ENCODE data around the gene MDK.
A peak's percentile ranks its signal among the peaks of the same experiment; 100 is the strongest.

Gene MDK

DNA sequence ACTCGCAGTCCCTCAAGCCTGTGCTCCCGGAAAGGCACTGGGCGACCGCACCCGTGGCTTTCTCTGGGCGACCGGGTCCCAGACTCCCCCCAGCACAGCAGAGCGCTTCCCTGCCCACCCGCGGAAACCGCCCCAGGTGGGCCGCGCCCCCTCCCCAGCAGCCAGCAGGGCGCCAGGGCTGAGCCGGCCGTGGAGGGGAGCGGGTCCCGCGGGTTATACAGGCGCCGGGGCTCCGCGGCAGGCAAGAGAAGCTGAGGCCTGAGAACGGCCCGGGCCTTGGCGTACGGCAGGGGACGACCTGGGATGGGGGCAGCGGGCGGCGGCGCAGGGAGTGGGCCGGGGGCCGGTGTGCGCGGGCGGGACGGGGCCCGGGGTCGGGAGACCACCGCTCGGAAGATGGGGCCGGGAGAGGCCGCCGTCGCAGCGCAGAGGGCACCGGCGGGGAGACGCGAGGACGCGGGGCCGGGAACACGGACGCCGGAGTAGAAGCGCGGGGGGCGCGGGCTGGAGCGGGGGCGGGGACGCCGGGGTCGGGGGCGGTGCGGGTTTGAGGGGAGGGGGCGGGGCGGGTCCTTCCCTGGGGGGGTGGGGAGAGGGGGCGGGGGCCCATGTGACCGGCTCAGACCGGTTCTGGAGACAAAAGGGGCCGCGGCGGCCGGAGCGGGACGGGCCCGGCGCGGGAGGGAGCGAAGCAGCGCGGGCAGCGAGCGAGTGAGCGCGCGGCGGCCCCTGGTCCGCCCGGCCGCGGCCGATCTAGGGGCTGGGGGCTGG is at the start of gene MDK:
Gene MDK, plus strand, starts transcription at position 622 of the 771 bp plus-strand sequence. CDS start 389 bp downstream, outside the sequence.
- in situ Hi-C loops (cut with MboI; ENCODE audit: low sequenced_read_pairs, unreplicated experiment): no loop called here
- no peak for TF ChIP-seq CTCF (IDR thresholded peaks at IDR 0.05; ENCODE audit: borderline replicate concordance, control extremely low read depth, extremely low read depth, insufficient read depth, missing control alignments)
- DNase-seq (ENCODE audit: low spot score): peak; percentile 63

GRCh38 chr11:46332093-46332567 is 49.3 kb upstream of the MDK start:
- in situ Hi-C loops (cut with MboI; ENCODE audit: low sequenced_read_pairs, unreplicated experiment): no loop called here
- DNase-seq (ENCODE audit: low spot score): no peak
- no peak for TF ChIP-seq CTCF (IDR thresholded peaks at IDR 0.05; ENCODE audit: borderline replicate concordance, control extremely low read depth, extremely low read depth, insufficient read depth, missing control alignments)

DNA sequence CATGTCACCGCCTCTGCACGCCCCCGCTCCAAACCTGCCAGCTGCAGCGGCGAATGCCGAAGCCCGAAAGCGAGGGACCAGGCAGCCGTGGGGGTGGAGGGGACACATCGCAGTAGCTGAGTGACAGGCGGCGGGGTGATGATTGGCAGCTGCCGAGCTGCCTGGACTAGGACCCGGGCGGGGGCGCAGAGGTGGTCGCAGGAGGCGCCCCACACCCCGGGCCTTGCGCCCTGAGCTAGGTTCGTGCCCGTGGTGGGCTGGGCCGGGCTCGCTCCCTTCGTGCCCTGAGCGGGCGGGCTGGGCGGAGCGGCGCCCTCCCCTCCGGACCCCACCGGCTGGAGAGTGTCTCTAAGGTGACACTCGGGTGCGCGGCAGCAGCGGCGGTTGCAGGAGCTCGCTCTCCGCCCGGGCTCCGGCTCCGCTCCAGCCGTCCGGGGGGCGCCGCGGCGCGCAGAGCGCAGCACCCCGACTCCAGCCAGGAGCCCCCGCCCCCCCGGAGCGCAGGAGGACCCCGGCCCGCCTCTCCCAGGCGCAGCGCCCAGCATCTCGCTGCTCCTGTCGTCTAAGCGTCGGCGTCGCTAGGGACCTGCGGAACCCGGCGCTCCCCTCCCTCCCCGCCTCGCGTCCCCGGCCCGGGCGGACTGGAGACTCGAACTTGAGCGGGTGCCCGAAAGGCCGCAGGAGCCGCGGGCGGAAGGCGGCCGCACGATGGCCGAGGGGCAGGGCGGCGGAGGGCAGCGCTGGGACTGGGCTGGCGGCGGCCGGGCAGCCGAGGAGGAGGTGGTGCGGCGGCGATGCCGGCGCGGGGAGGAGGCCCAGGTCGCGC is 48.7 kb upstream of the MDK start:
- no peak for TF ChIP-seq CTCF (IDR thresholded peaks at IDR 0.05; ENCODE audit: borderline replicate concordance, control extremely low read depth, extremely low read depth, insufficient read depth, missing control alignments)
- no peak for DNase-seq (ENCODE audit: low spot score)
- in situ Hi-C loops (cut with MboI; ENCODE audit: low sequenced_read_pairs, unreplicated experiment): no loop called here

GRCh38 chr11:46333394-46333947 is 48.0 kb upstream of the MDK start:
- no peak for TF ChIP-seq CTCF (IDR thresholded peaks at IDR 0.05; ENCODE audit: borderline replicate concordance, control extremely low read depth, extremely low read depth, insufficient read depth, missing control alignments)
- DNase-seq (ENCODE audit: low spot score): no peak
- in situ Hi-C loops (cut with MboI; ENCODE audit: low sequenced_read_pairs, unreplicated experiment): no loop called here

GRCh38 chr11:46334211-46334610 is 47.3 kb upstream of the MDK start:
- TF ChIP-seq CTCF (IDR thresholded peaks at IDR 0.05; ENCODE audit: borderline replicate concordance, control extremely low read depth, extremely low read depth, insufficient read depth, missing control alignments): no peak
- in situ Hi-C loops (cut with MboI; ENCODE audit: low sequenced_read_pairs, unreplicated experiment): no loop called here
- DNase-seq (ENCODE audit: low spot score): no peak

DNA sequence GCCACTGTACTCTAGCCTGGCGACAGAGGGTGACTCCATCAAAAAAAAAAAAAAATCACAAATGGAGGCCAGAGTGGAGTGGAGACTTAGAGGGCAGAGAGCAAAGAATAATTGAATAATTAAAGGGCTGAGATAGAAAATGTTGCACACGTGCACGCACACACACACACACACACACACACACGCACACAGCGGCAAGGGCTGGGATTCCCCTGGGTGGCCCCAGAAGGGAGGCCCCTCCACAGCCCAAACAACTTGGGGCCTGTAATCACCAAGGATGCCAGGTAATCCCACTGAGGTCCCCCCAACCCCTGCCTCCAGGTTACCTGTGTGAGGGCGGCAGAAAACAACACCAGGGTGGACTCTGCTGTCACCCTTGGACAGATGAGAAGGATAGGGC is 46.2 kb upstream of the MDK start:
- in situ Hi-C loops (cut with MboI; ENCODE audit: low sequenced_read_pairs, unreplicated experiment): no loop called here
- no peak for DNase-seq (ENCODE audit: low spot score)
- TF ChIP-seq CTCF (IDR thresholded peaks at IDR 0.05; ENCODE audit: borderline replicate concordance, control extremely low read depth, extremely low read depth, insufficient read depth, missing control alignments): no peak

All from GM13976 (cell line).